ENCODE data around the gene BCS1L. TPM values are rescaled to one million over a fixed set of nuclear protein-coding genes. Genes with fewer than 3 reads are reported as not detected.

Gene BCS1L, protein sequence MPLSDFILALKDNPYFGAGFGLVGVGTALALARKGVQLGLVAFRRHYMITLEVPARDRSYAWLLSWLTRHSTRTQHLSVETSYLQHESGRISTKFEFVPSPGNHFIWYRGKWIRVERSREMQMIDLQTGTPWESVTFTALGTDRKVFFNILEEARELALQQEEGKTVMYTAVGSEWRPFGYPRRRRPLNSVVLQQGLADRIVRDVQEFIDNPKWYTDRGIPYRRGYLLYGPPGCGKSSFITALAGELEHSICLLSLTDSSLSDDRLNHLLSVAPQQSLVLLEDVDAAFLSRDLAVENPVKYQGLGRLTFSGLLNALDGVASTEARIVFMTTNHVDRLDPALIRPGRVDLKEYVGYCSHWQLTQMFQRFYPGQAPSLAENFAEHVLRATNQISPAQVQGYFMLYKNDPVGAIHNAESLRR
- total RNA-seq (10 to 100 TPM; 34.8 to 53.8 (median 44.6) TPM), polyA plus RNA-seq (10 to 100 TPM; 52.8 to 84.2 TPM)
- long read RNA-seq, donor 1, transcript BCS1L-201 (8 exons, 1,454 nt): major isoform, 26 of 57 reads
- long read RNA-seq, donor 1, partial matches to known transcripts: 15 of 57 reads
- long read RNA-seq, donor 1, other reads (novel, unspliced or antisense): 13 of 57 reads
- long read RNA-seq, donor 2, transcript BCS1L-201 (8 exons, 1,454 nt): major isoform, 26 of 52 reads
- long read RNA-seq, donor 2, partial matches to known transcripts: 14 of 52 reads
- long read RNA-seq, donor 2, other reads (novel, unspliced or antisense): 8 of 52 reads
- long read RNA-seq, donor 3, transcript BCS1L-201 (8 exons, 1,454 nt): major isoform, 37 of 55 reads
- long read RNA-seq, donor 3, partial matches to known transcripts: 5 of 55 reads
- long read RNA-seq, donor 3, other reads (novel, unspliced or antisense): 9 of 55 reads

DNA sequence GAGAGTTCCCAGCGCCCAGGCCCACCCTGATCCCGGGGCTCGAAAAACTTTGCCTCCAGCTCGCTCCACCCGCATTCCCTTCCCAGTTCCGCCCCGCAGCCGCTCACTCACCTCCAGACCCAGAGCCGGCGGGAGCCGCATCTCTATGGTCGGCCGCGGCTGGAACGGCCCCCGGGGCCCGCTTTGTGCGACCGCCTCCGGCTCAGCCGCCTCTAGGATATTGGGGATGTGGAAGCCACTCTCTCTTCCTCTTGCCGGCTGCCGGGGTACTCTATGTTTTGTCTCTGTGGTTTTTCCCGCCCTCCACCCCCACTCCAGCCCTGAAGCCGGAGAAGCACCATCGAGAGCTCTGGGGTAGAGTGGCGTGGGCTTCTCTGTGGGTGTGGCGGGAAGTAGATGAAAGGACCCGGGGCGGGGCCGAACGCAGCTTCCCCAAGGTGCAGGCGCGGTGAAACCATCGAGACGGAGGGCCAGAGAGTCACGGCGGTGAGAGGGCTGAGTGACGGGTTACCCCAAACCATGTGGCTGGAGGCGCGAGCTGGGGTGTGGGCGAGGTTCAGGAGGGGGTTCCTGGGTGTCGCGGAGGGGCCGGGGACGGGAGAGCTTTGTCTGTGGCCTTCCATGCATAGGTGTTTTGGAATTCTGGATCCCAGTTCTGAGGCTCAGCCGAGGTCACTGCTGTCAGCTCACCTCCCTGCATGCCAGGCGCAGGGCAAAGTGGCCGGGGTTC lies at the start of gene BCS1L, which contains the start of gene ZNF142:
Gene BCS1L (plus strand): TSS at position 426 of the 730 bp plus-strand sequence. CDS start 1,305 bp downstream, outside the sequence.
Gene ZNF142 (minus strand): TSS at position 366 of the 730 bp plus-strand sequence. CDS start 3,194 bp downstream, outside the sequence.
- H3K27me3 ChIP-seq: no peaks in the 10 kb centered on the region
- 0% methylated on average over 49 of the region's 49 CpGs for WGBS, 2 donors
- peak within 1 kb of the TSS; percentile 54 to 88 (median 81) for H3K27ac ChIP-seq
- H3K4me1 ChIP-seq: peaks cover 9 to 43% (median 32%) of the 10 kb centered on the region in 9 donors
- intact Hi-C loops (cut with DNase I): loop anchor here in 5 of 10 donors (5.0 to 10.0 kb wide), 6 partner anchors 87 to 385 kb away; partner anchors contain the start of genes CNOT9 (in 3 of the 5), USP37 (in 3 of the 5), AAMP (in 1 of the 5) and PNKD (in 1 of the 5)
- peak within 1 kb of the TSS; percentile 79 to 97 (median 92) for H3K4me3 ChIP-seq
- ATAC-seq (peak; percentile 91 to 98 (median 97)), DNase-seq (peak; percentile 92 to 96)
- TF ChIP-seq, protein P1, sequence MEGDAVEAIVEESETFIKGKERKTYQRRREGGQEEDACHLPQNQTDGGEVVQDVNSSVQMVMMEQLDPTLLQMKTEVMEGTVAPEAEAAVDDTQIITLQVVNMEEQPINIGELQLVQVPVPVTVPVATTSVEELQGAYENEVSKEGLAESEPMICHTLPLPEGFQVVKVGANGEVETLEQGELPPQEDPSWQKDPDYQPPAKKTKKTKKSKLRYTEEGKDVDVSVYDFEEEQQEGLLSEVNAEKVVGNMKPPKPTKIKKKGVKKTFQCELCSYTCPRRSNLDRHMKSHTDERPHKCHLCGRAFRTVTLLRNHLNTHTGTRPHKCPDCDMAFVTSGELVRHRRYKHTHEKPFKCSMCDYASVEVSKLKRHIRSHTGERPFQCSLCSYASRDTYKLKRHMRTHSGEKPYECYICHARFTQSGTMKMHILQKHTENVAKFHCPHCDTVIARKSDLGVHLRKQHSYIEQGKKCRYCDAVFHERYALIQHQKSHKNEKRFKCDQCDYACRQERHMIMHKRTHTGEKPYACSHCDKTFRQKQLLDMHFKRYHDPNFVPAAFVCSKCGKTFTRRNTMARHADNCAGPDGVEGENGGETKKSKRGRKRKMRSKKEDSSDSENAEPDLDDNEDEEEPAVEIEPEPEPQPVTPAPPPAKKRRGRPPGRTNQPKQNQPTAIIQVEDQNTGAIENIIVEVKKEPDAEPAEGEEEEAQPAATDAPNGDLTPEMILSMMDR (IDR thresholded peaks at IDR 0.05): no peak
- no peaks in the 10 kb centered on the region for H3K9me3 ChIP-seq
- peaks cover 0 to 68% (median 40%) of the 10 kb centered on the region in 9 donors for H3K36me3 ChIP-seq

DNA sequence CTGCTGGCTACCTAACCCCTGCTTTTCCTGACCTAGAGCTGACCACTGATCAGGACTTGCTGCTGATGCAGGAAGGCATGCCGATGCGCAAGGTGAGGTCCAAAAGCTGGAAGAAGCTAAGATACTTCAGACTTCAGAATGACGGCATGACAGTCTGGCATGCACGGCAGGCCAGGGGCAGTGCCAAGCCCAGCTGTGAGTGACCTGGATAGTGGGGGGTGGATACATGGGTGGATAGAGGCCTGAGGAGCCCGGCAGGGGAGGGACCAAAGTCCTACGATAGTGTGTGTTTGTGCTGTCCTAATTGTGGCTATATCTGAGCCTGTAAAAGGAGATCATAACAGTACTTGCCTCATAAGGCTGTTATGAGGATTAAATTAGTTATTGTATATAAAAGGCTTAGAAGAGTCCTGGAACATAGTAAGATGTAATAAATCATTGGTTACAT lies 43.6 kb upstream of the BCS1L start:
- ATAC-seq (no peak), DNase-seq (no peak)
- no peak overlapping the region for H3K4me3 ChIP-seq
- H3K36me3 ChIP-seq: no peaks in the 10 kb centered on the region
- H3K4me1 ChIP-seq: no peaks in the 10 kb centered on the region
- intact Hi-C loops (cut with DNase I): no loop called here
- TF ChIP-seq, protein P1 (IDR thresholded peaks at IDR 0.05): no peak
- no peaks in the 10 kb centered on the region for H3K9me3 ChIP-seq
- H3K27me3 ChIP-seq: no peaks in the 10 kb centered on the region
- no peak overlapping the region for H3K27ac ChIP-seq
- WGBS, 2 donors: 72 to 81% methylated on average over 6 of the region's 6 CpGs

DNA sequence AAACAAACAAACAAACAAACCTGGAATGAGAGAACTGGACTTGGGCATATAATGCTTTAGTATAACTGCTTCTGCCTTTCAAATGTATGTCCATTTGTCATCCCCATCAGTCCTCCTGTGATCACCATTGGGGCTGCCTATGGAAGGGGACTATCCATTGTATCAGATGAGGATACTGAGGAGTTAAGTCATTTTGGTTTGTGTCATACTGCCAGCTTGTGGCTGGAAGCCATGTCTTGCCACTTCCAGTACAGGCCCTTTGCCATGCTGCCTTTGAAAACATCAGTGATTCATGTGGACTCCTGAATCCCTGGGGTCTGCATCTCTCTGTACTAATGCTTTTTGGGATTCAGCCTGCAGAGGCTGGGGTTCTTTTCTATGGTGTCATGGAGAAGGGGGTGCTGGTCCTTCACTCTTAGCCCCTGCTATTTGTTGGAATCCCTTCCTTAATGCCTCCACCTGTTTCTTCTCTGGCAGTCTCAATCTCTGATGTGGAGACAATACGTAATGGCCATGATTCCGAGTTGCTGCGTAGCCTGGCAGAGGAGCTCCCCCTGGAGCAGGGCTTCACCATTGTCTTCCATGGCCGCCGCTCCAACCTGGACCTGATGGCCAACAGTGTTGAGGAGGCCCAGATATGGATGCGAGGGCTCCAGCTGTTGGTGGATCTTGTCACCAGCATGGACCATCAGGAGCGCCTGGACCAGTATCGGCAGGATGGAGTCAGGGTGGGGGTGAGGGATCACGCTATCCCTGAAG lies 41.2 kb upstream of the BCS1L start:
- Histone ChIP-seq H3K27me3 (no peaks in the 10 kb centered on the region), H3K27ac (no peak overlapping the region), H3K9me3 (no peaks in the 10 kb centered on the region), H3K4me1 (peaks cover 0 to 12% (median 5%) of the 10 kb centered on the region in 9 donors), H3K4me3 (no peak overlapping the region), H3K36me3 (no peaks in the 10 kb centered on the region)
- intact Hi-C loops (cut with DNase I): no loop called here
- no peak for DNase-seq
- TF ChIP-seq, protein P1 (IDR thresholded peaks at IDR 0.05): peak in 1 of 9 donors; percentile 5
- no peak for ATAC-seq
- 88% methylated on average over 9 of the region's 9 CpGs for WGBS, 2 donors

Measured in heart right ventricle (tissue), 16 donors.